GM18507 (cell line): ENCODE data around the gene FOXK1.
A peak's percentile ranks its signal among the peaks of the same experiment; 100 is the strongest.

Experiments used
- DNase-seq: peaks from one replicate; pipeline ENCODE4 v3.0.0; 2011; ENCODE audit warnings: low read depth; ENCODE audit not compliant: insufficient read length; ENCODE audit errors: extremely low spot score
- FAIRE-seq: peaks from 2 replicates; lab custom pipeline; 2011; peaks lifted over from hg19 to GRCh38; lab: Jason Lieb, UNC

FOXK1 gene

GRCh38 chr7:4714767-4715409, 32.8 kb downstream of the FOXK1 start:
- FAIRE-seq (no peak), DNase-seq (no peak)

- FAIRE-seq, result no peak
- no peak for DNase-seq
These were observed 33.3 kb downstream of the FOXK1 start for GRCh38 chr7:4715410-4715776.

- DNase-seq (no peak), FAIRE-seq (no peak)
These were observed 35.1 kb downstream of the FOXK1 start for GRCh38 chr7:4716946-4717795.

- FAIRE-seq, result no peak
- no peak for DNase-seq
These were observed 36.0 kb downstream of the FOXK1 start for GRCh38 chr7:4718075-4718474.

- DNase-seq (no peak), FAIRE-seq (peak; percentile 73)
These were observed 38.1 kb downstream of the FOXK1 start for GRCh38 chr7:4720225-4720624.

GRCh38 chr7:4722308-4722707, 40.2 kb downstream of the FOXK1 start:
- FAIRE-seq (no peak), DNase-seq (no peak)

- no peak for FAIRE-seq
- DNase-seq, result no peak
These were observed 41.0 kb downstream of the FOXK1 start for GRCh38 chr7:4722960-4723630.

- FAIRE-seq, result peak; percentile 9
- no peak for DNase-seq
These were observed 42.5 kb downstream of the FOXK1 start for GRCh38 chr7:4724648-4725013.

GRCh38 chr7:4725014-4725849, 43.1 kb downstream of the FOXK1 start:
- FAIRE-seq, result peak; percentile 92

GRCh38 chr7:4725850-4726450, 43.9 kb downstream of the FOXK1 start:
- DNase-seq (no peak), FAIRE-seq (no peak)

More at GRCh38 chr7:4725014-4725849, 43.1 kb downstream of the FOXK1 start:
- peak; percentile 71 for DNase-seq

GRCh38 chr7:4726566-4726965, 44.5 kb downstream of the FOXK1 start:
- FAIRE-seq, result no peak
- DNase-seq, result no peak

- FAIRE-seq (no peak), DNase-seq (no peak)
These were observed 46.0 kb downstream of the FOXK1 start for GRCh38 chr7:4727914-4728705.

- FAIRE-seq (no peak), DNase-seq (no peak)
These were observed 47.2 kb downstream of the FOXK1 start for GRCh38 chr7:4729266-4729665.

- no peak for FAIRE-seq
- no peak for DNase-seq
These were observed 48.2 kb downstream of the FOXK1 start for GRCh38 chr7:4730276-4730675.

- no peak for FAIRE-seq
These were observed 48.9 kb downstream of the FOXK1 start for GRCh38 chr7:4730971-4731370.

GRCh38 chr7:4731803-4732202, 49.7 kb downstream of the FOXK1 start:
- FAIRE-seq (no peak), DNase-seq (no peak)

More at GRCh38 chr7:4730971-4731370, 48.9 kb downstream of the FOXK1 start:
- DNase-seq, result no peak

GRCh38 chr7:4733936-4734528, 51.9 kb downstream of the FOXK1 start:
- FAIRE-seq, result no peak

More at GRCh38 chr7:4733936-4734528, 51.9 kb downstream of the FOXK1 start:
- DNase-seq, result no peak
